H1 (cell line): ENCODE data around the gene PKD1L1. TPM values are rescaled to one million over a fixed set of nuclear protein-coding genes. Genes with fewer than 3 reads are reported as not detected.

Experiments
- polyA plus RNA-seq, 7 experiments: library from polyadenylated mRNA; depleted of rRNA in 3 of 7; stranded (reverse) in 5 of 7; unstranded in 2 of 7; fragments of >200 nt in 5 of 7; fragments of 200-250 nt in 2 of 7; gene quantifications; 1 replicate in 5 of 7; 2 replicates in 1 of 7; 4 replicates in 1 of 7; pipeline versions ENCODE4 v1.2.1 to v1.2.3, GENCODE V29; 2011 to 2013; ENCODE audit warnings: missing spikeins in 2 of 7, mixed read lengths in 2 of 7
- total RNA-seq: library from RNA; stranded (reverse); fragmentation: NEBNext Ultra II Directional; extraction: Animal tissue kit (Norgen Biotek cat#: 25700); gene quantifications from 2 replicates; pipeline ENCODE4 v1.2.1, GENCODE V29; 2021
- TF ChIP-seq, protein P1 (sequence below): IDR thresholded peaks from 2 replicates; pipeline ENCODE4 v1.6.1; 2012; ENCODE audit warnings: low read length, inconsistent platforms

The PKD1L1 gene
- total and polyA plus RNA-seq, 2 of the 8 experiments (the other 6 are each of a cell fraction or from before 2014, with no cell fraction given): 0.22 to 0.35 TPM

DNA sequence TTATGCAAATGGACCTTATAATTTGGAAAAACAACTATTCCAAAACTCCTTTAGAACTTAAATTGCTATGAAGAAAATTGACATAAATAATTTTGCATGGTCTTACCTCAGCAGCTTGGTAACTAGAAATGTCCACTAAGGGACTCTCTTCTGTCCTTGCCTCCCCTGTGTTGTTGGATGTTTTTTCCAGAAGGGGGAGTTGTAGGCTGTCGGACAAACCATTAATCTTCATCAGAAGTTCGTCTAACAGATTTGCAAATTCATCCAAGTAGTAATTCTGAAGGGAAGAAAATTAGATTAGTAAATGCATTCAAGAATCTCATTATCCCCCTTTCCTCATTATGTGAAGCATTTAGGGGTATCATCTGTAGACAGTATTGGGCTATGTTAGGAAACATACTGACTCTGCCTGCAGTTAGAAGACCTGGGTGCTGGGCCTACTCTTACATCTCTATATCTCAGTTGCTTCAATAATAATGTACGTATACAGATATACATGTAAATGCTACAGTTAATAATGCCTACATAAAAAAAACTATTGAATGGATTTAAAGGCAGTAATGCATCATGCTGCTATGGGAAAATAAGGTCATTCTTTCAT lies 155.6 kb downstream of the PKD1L1 start (continued):
- TF ChIP-seq, protein P1, sequence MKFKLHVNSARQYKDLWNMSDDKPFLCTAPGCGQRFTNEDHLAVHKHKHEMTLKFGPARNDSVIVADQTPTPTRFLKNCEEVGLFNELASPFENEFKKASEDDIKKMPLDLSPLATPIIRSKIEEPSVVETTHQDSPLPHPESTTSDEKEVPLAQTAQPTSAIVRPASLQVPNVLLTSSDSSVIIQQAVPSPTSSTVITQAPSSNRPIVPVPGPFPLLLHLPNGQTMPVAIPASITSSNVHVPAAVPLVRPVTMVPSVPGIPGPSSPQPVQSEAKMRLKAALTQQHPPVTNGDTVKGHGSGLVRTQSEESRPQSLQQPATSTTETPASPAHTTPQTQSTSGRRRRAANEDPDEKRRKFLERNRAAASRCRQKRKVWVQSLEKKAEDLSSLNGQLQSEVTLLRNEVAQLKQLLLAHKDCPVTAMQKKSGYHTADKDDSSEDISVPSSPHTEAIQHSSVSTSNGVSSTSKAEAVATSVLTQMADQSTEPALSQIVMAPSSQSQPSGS: no peak
